Activated CD4-positive, alpha-beta T cell treated with anti-CD3 and anti-CD28 coated beads for 24 hours (primary cell): ENCODE results near the gene APOL6.
A peak's percentile ranks its signal among the peaks of the same experiment; 100 is the strongest.
"Not testable (repeated sequence)": the region's sequence is repeated elsewhere in the genome, so short reads cannot be mapped to it uniquely, and the experiment has no call there.

Source experiments
- DNase-seq, 2 donors: peaks; one replicate each; pipeline ENCODE4 v3.0.0-alpha.2; 2020; ENCODE audit warnings: low read depth in 2 of 2

Gene APOL6

GRCh38 chr22:35677460-35678187 lies 29.4 kb downstream of the APOL6 start:
- DNase-seq, result no peak

DNA sequence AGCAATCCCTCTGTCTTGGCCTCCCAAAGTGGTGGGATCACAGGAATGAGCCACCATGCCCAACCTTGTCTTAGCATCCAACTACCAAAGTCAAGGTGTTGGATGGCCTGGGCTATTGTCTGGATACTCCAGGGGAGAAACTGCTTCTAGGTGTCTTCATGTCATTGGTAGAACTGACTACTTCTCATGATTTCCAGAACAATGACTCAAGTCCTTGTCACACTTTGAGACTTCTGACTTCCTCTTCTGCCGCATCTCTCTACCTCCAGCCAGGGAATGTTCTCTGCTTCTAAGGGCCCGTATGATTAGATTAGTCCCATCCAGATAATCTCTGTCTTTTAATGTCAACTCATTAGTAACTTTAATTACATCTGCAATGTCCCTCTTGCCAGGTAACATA lies 30.6 kb downstream of the APOL6 start:
- no peak for DNase-seq

DNA sequence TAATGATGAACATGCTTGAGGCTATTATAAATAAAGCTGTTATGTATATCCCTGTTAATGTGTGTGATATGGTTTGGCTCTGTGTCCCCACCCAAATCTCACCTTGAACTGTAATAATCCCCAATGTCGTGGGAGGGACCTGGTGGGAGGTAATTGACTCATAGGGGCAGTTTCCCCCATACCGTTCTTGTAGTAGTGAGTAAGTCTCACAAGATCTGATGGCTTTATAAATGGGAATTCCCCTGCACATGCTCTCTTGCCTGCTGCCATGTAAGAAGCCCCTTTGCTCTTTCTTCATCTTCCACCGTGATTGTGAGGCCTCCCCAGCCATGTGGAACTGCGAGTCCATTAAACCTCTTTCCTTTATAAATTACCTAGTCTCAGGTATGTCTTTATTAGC lies 31.2 kb downstream of the APOL6 start:
- DNase-seq, result peak; percentile 30 to 46

- DNase-seq, result no peak
These were observed 33.3 kb downstream of the APOL6 start for GRCh38 chr22:35681454-35682052.

DNA sequence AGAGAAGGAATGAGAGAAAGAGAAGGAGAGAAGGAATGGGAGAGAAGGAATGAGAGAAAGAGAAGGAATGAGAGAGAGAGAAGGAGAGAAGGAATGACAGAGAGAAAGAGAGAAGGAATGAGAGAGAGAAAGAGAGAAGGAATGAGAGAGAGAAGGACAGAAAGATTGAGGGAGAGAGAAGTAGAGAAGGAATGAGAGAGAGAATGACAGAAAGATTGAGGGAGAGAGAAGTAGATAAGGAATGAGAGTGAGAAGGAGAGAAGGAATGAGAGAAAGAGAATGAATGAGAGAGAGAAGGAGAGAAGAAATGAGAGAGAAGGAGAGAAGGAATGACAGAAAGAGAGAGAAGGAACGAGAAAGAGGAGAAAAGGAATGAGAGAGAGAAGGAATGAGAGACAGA lies 35.3 kb downstream of the APOL6 start:
- DNase-seq, result no peak

- DNase-seq, result no peak
These were observed 36.0 kb downstream of the APOL6 start for GRCh38 chr22:35684270-35684700.

DNA sequence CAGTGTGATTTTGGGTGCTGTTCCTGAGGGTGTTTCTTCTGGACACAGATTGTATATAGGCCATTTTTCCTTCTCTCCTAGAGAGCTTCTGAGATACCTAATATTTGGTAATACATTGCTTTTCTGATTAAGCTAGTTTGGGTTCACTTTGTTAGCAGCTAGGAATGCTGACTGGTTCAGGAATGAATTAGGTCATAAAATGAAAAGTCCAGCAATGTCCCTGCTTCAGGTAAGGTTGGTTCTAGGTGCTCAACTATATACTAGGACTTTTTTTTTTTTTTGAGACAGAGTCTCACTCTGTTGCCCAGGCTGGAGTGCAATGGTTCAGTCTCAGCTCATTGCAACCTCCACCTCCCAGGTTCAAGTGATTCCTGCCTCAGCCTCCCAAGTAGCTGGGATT lies 36.5 kb downstream of the APOL6 start:
- DNase-seq, result no peak

- DNase-seq, result no peak
These were observed 37.5 kb downstream of the APOL6 start for GRCh38 chr22:35685731-35686130.

DNA sequence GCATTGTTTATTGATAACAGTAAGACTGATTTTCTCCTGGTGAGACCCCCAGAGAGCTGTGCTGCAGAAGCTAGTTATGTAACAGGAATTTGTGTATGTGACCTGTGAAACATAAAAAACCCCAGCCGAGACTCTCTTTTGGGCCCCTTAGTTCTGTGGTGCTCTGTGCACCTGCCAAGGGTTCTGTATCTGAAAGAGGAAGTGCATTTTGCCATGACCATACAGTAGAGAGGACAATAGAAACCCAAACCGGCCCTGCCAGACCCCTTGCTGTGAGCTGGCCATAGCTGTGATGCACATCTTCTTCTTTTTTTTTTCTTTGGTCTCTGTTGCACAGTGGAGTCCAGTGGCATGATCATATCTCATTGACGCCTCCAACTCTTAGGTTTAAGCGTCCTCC lies 38.1 kb downstream of the APOL6 start:
- no peak for DNase-seq

- no peak for DNase-seq
These were observed 39.2 kb downstream of the APOL6 start for GRCh38 chr22:35687461-35687860.

DNA sequence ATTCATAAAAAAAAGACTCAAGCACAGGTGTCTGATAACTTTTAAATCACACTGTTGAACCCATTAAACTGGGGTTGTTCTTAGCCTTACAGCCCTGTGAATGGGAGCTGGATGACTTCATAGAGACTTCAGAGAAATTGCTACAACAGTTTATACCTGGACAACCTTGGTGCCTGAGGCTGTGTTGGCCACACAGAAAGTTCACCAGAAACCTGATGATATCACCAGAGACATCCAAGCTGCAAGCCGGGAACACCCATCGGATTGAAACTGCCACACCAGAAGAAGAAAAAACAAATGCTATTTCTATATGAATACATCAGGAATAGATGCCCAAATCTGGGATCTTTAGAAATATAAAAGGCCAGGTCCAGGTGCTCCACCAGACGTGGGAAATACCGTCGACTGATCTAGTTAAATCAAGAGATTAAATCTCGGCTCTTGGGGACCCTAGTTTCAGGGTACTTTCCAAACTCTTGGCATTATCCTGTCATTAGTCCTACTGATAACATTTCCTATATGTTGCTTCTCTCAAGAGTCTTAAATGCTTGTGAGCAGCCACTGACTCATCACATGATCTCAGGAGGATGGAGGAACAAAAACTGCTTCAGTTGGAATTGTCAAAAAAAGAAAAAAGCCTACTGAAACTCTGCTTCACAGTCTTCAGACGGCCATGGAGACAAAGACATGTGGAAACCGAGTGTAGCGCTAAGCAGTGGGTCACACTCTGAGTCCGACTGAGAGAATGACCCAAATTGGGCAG lies 40.8 kb downstream of the APOL6 start:
- DNase-seq, result no peak

- DNase-seq, result no peak
These were observed 41.8 kb downstream of the APOL6 start for GRCh38 chr22:35690001-35690400.

GRCh38 chr22:35695202-35695601 lies 47.0 kb downstream of the APOL6 start:
- no peak for DNase-seq

- no peak for DNase-seq
These were observed 48.9 kb downstream of the APOL6 start for GRCh38 chr22:35697142-35697541.

- not testable (repeated sequence) for DNase-seq
These were observed 51.6 kb downstream of the APOL6 start for GRCh38 chr22:35699852-35700251.

- no peak for DNase-seq
These were observed 55.8 kb downstream of the APOL6 start for GRCh38 chr22:35703861-35704584.

DNA sequence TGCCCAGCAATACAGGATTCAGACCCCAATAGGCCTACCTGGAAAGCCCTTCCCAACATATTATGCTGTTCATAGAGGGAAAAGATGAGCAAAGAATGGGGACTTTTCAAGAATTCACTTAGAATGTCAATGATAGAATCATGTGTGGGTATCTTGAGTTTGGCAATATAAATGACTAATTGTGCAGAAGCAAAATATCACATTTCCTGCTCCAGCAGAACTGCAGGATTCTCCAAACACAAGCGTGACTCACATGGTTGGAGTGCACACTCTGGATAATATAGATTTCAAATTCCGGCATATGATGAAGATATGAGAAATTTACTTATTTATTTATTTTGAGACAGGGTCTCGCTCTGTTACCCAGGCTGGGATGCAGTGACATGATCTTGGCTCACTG lies 56.9 kb downstream of the APOL6 start:
- DNase-seq, result no peak

- DNase-seq, result no peak
These were observed 60.2 kb downstream of the APOL6 start for GRCh38 chr22:35708453-35708852.

DNA sequence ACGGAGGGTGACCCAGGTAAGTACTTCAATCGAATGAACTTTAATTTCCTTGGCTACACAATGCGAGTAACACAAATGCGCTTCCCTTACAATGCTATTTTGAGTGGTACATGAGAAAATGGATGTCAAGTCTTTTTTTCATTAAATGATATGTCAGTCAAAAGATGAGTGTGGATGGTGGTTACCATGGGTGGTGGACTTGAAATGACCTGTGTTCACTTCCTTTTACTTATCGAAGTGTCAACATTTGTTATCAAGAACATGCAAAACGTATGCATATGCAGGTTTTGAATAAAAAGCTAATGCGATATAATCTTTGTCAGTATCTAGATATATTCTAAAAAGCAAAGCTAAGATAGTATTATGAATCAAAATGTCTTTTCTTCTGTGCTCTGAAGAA lies 60.7 kb downstream of the APOL6 start:
- no peak for DNase-seq

- DNase-seq, result no peak
These were observed 63.1 kb downstream of the APOL6 start for GRCh38 chr22:35711336-35711735.

DNA sequence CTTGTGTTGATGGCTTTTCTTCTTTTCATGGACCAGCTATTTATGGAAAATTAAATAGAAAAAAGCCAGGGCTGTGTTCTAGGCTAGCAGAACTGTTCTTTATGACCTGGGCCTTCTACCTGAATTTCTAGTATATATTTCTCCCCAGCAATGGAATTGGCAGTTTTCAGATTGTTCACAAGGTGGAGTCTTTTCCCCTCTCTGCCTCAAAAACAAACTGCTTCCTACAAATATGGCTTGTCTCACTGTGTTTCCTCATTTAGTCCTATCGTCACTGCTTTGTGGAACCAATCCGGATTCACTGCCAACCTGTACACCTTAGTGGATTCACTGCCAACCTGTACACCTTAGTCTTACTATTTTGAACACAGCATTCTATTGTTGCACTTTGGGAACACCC lies 64.4 kb downstream of the APOL6 start:
- no peak for DNase-seq

DNA sequence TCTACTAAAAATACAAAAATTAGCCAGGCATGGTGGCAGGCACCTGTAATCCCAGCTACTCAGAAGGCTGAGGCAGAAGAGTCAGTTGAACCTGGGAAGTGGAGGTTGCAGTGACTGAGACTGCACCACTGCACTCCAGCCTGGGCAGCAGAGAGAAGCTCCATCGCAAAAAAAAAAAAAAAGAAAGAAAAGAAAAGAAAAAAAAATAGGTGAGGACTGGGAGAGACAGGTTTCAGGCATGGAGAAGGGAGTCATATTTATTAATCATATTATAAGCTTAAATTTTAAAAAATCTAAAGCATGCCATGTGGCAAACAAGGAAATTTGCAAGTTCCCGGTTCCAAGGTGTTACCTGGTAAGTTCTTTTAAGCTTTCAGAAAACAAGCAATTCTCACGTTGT lies 69.3 kb downstream of the APOL6 start, which contains the start of gene APOL5:
Gene APOL5 (plus strand): TSS at position 301 of the 400 bp plus-strand sequence. CDS start 0 bp downstream, at position 301.
- DNase-seq, result no peak
